ENCODE results near the gene DCHS1.
A peak's percentile ranks its signal among the peaks of the same experiment; 100 is the strongest.

DCHS1 gene

GRCh38 chr11:6663794-6664469 lies 8.3 kb upstream of the DCHS1 start:
- no peak for DNase-seq (ENCODE audit: low spot score)
- no peak for TF ChIP-seq CTCF (IDR thresholded peaks at IDR 0.05; ENCODE audit: extremely low read depth, insufficient read depth, missing control alignments)
- in situ Hi-C loops (cut with MboI; ENCODE audit: low pct_unique_long_range_greater_than_20kb, low sequenced_read_pairs, unreplicated experiment): no loop called here

GRCh38 chr11:6660712-6661111 lies 5.1 kb upstream of the DCHS1 start:
- TF ChIP-seq CTCF (IDR thresholded peaks at IDR 0.05; ENCODE audit: extremely low read depth, insufficient read depth, missing control alignments): no peak
- DNase-seq (ENCODE audit: low spot score): peak; percentile 45
- in situ Hi-C loops (cut with MboI; ENCODE audit: low pct_unique_long_range_greater_than_20kb, low sequenced_read_pairs, unreplicated experiment): no loop called here

GRCh38 chr11:6658647-6659046 lies 3.0 kb upstream of the DCHS1 start:
- in situ Hi-C loops (cut with MboI; ENCODE audit: low pct_unique_long_range_greater_than_20kb, low sequenced_read_pairs, unreplicated experiment): no loop called here
- DNase-seq (ENCODE audit: low spot score): no peak
- no peak for TF ChIP-seq CTCF (IDR thresholded peaks at IDR 0.05; ENCODE audit: extremely low read depth, insufficient read depth, missing control alignments)

- no peak for TF ChIP-seq CTCF (IDR thresholded peaks at IDR 0.05; ENCODE audit: extremely low read depth, insufficient read depth, missing control alignments)
- DNase-seq (ENCODE audit: low spot score): no peak
- in situ Hi-C loops (cut with MboI; ENCODE audit: low pct_unique_long_range_greater_than_20kb, low sequenced_read_pairs, unreplicated experiment): no loop called here
Measured at GRCh38 chr11:6657346-6657745, 1.7 kb upstream of the DCHS1 start.

GRCh38 chr11:6656936-6657335 lies 1.3 kb upstream of the DCHS1 start:
- peak; percentile 13 for DNase-seq (ENCODE audit: low spot score)
- no peak for TF ChIP-seq CTCF (IDR thresholded peaks at IDR 0.05; ENCODE audit: extremely low read depth, insufficient read depth, missing control alignments)
- in situ Hi-C loops (cut with MboI; ENCODE audit: low pct_unique_long_range_greater_than_20kb, low sequenced_read_pairs, unreplicated experiment): no loop called here

GRCh38 chr11:6656584-6656915 lies 941 bp upstream of the DCHS1 start:
- no peak for TF ChIP-seq CTCF (IDR thresholded peaks at IDR 0.05; ENCODE audit: extremely low read depth, insufficient read depth, missing control alignments)
- in situ Hi-C loops (cut with MboI; ENCODE audit: low pct_unique_long_range_greater_than_20kb, low sequenced_read_pairs, unreplicated experiment): no loop called here
- peak; percentile 5 for DNase-seq (ENCODE audit: low spot score)

Measured in GM13977 (cell line).